Mammary epithelial cell (primary cell): ENCODE results near the gene RAB5IF.

Experiments used
- CTCF ChIP-seq, 2 donors: IDR thresholded peaks in 1 of 2; conservative IDR thresholded peaks in 1 of 2; 2 replicates each; pipeline ENCODE4 v1.5.1; 2011 to 2012; ENCODE audit warnings: inconsistent platforms in 2 of 2, low read length in 2 of 2, mild to moderate bottlenecking in 2 of 2, control low read depth in 1 of 2, low read depth in 1 of 2; ENCODE audit not compliant: insufficient read depth in 1 of 2; ENCODE audit errors: extremely low read depth in 1 of 2
- EZH2 ChIP-seq: IDR thresholded peaks from 2 replicates; pipeline ENCODE4 v1.6.1; 2012; ENCODE audit warnings: low read length, inconsistent platforms, borderline replicate concordance

DNA sequence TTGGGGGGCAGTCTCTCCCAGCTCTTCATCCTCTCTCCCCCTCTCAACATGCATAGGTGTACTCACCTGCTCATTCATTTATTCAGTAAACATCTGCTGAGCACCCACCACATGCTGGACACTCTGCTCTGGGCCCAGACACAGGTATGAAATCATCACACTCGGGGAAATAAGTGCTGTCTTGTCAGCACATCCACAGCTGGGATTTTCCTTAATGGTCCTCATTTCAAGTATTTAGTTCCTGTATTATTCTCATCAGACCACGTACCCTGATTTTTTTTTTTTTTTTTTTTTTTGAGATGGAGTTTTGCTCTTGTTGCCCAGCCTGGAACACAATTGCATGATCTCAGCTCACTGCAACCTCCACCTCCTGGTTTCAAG, 19.4 kb downstream of the RAB5IF start:
- TF ChIP-seq CTCF (conservative IDR thresholded peaks at IDR 0.05 in 1 of 2, IDR thresholded peaks at IDR 0.05 in 1 of 2; ENCODE audit: extremely low read depth in 1 of 2, insufficient read depth in 1 of 2, low read depth in 1 of 2, low read length in 2 of 2) (no peak), EZH2 (no peak)
